ENCODE measurements around the gene PRRT4.

Gene PRRT4

GRCh38 chr7:128347647-128348097 lies 13.8 kb downstream of the PRRT4 start:
- DNase-seq (ENCODE audit: low spot score), result peak; percentile 83

- DNase-seq (ENCODE audit: low spot score), result no peak
Observed at GRCh38 chr7:128344431-128344774, 17.1 kb downstream of the PRRT4 start.

- DNase-seq (ENCODE audit: low spot score), result peak; percentile 93
Observed at GRCh38 chr7:128343554-128344430, 17.7 kb downstream of the PRRT4 start, which contains the start of gene RBM28. TSS of gene RBM28 (minus strand) at chr7:128343908. CDS start at chr7:128343793, 115 bp downstream.

GRCh38 chr7:128341733-128342132 lies 19.8 kb downstream of the PRRT4 start:
- no peak for DNase-seq (ENCODE audit: low spot score)

GRCh38 chr7:128335730-128336129 lies 25.8 kb downstream of the PRRT4 start:
- no peak for DNase-seq (ENCODE audit: low spot score)

- no peak for DNase-seq (ENCODE audit: low spot score)
Observed at GRCh38 chr7:128324368-128324680, 37.2 kb downstream of the PRRT4 start.

- no peak for DNase-seq (ENCODE audit: low spot score)
Observed at GRCh38 chr7:128323459-128324367, 37.8 kb downstream of the PRRT4 start.

- DNase-seq (ENCODE audit: low spot score), result no peak
Observed at GRCh38 chr7:128323040-128323439, 38.5 kb downstream of the PRRT4 start.

- no peak for DNase-seq (ENCODE audit: low spot score)
Observed at GRCh38 chr7:128322040-128322643, 39.3 kb downstream of the PRRT4 start.

GRCh38 chr7:128321044-128321422 lies 40.5 kb downstream of the PRRT4 start:
- no peak for DNase-seq (ENCODE audit: low spot score)

- no peak for DNase-seq (ENCODE audit: low spot score)
Observed at GRCh38 chr7:128318691-128319090, 42.8 kb downstream of the PRRT4 start.

- DNase-seq (ENCODE audit: low spot score), result no peak
Observed at GRCh38 chr7:128311013-128311412, 50.5 kb downstream of the PRRT4 start.

- DNase-seq (ENCODE audit: low spot score), result no peak
Observed at GRCh38 chr7:128310499-128310898, 51.0 kb downstream of the PRRT4 start.

- no peak for DNase-seq (ENCODE audit: low spot score)
Observed at GRCh38 chr7:128309976-128310375, 51.5 kb downstream of the PRRT4 start.

- DNase-seq (ENCODE audit: low spot score), result no peak
Observed at GRCh38 chr7:128309124-128309523, 52.4 kb downstream of the PRRT4 start.

- no peak for DNase-seq (ENCODE audit: low spot score)
Observed at GRCh38 chr7:128307061-128307460, 54.4 kb downstream of the PRRT4 start.

- no peak for DNase-seq (ENCODE audit: low spot score)
Observed at GRCh38 chr7:128304212-128304611, 57.3 kb downstream of the PRRT4 start.

- DNase-seq (ENCODE audit: low spot score), result no peak
Observed at GRCh38 chr7:128303643-128304042, 57.8 kb downstream of the PRRT4 start.

GRCh38 chr7:128303133-128303532 lies 58.4 kb downstream of the PRRT4 start:
- DNase-seq (ENCODE audit: low spot score), result no peak

- no peak for DNase-seq (ENCODE audit: low spot score)
Observed at GRCh38 chr7:128302139-128302538, 59.4 kb downstream of the PRRT4 start.
